Activated CD8-positive, alpha-beta memory T cell treated with anti-CD3 and anti-CD28 coated beads, Interleukin-2, amount 50 U/mL, for 24 hours (primary cell): Measurements from ENCODE around the gene RAF1.

Experiments used
- DNase-seq: peaks from one replicate; pipeline ENCODE4 v3.0.0-alpha.2; 2020; ENCODE audit errors: extremely low read depth

Gene RAF1

DNA sequence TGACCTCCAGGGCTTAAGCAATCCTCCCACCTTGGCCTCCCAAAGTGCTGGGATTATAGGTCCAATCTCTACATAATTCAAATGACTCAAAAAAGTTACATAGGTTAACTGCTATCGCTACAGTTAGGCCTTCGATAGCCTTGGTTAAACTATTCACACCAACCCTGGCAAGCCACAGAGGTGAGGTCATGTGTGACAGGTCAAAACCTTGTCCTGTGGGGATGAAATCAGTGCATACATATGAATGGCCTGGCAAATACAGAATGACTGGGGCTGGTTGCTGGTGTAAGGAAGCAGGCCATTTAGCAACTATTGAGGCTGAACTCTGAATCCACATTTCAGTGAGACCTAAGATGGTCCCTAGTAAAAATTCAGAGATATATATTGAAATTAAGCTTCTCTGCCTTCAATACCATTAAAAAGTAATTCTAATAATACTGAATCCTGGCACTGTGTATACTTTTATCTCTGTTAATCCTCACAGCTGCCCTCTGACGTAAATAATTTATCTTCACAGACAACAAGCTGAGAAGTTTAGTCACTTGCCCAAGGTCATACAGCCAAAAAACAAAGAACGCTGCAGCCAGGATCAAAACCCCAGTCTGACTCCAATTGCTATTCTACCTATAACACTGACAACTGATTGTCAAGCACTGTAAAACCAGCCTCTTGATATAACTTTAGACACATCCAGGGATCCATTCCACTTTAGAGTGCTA is 71.8 kb downstream of the RAF1 start:
- DNase-seq: no peak

- DNase-seq: no peak
These were observed 72.5 kb downstream of the RAF1 start for GRCh38 chr3:12591456-12591855.

- no peak for DNase-seq
These were observed 73.8 kb downstream of the RAF1 start for GRCh38 chr3:12590096-12590495.

- no peak for DNase-seq
These were observed 75.6 kb downstream of the RAF1 start for GRCh38 chr3:12588039-12589009.

- no peak for DNase-seq
These were observed 77.5 kb downstream of the RAF1 start for GRCh38 chr3:12586403-12586802.

- no peak for DNase-seq
These were observed 77.9 kb downstream of the RAF1 start for GRCh38 chr3:12585970-12586369.

DNA sequence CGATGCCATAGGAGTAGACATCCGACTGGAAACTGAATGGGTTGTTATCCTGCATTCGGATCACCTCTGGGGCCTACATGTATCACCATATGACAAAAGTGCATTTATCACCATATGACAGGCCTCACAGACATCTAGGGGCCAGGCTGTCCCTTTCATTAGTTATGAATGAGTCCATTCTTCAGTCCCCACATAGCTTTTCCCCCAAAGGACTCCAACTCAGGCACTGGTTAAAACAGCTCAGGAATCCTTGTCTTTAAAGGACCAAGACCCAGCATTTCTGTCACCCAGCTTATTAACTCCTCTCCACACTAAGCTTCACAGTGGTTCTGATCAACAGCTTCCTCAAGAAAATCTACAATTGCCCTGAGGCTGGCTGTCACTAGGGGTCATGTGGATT is 78.7 kb downstream of the RAF1 start:
- DNase-seq: no peak

DNA sequence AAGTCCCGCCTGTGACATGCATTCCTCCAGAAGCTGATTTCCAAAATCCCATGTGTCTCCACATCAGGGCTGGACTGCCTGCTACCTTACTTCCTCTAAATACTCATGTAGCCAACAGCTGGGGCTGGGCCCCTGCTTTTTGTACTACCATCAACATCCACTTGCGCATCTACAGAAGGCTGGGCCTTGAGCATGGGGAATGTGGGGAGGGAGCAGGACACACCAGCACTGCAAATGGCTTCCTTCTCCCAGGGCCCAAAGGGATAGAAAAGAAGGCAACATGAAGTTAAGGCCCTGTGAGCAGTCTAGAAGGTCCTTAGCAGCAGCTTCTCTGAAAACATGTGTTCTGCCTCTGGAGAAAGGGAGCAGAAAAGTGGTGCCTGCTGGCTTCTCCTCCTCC is 79.8 kb downstream of the RAF1 start:
- DNase-seq: no peak

DNA sequence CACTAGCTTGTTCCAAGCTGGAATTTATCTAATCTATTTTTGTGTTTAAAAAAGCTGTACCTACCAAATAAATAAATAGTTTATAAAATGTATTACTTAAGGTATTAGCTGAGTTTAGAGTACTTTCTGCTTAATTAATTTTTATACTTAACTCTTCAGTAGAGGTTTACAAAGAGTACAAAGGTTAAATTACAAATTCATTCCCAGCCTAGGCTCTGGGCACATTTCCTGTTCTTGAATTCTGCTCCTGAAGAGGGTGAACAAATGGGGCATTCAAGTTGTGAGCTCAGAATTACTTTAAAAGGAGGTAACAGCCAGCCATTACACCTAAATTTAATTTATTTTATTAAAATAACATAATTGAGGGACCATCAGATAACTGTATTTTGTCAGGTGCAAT is 80.6 kb downstream of the RAF1 start:
- DNase-seq: no peak

DNA sequence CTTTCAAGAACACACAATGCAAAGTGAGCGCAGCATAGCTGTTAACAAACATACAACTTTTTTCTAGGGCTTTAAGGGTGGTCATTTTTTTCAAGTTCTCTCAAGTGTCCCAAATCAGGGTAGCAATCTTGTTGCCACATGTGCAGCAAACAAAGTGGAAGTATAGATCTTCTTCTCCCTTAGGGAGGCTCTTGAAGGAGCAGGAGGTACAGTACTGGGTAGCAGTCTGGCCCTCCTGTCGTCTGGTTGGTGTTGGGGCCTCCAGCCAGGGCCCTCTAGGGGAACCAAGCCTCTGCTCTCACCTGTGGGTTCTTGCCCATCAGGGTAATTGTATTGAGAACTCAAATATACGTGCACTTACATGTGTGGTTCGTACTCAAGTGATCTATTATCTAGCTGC is 81.2 kb downstream of the RAF1 start:
- no peak for DNase-seq

DNA sequence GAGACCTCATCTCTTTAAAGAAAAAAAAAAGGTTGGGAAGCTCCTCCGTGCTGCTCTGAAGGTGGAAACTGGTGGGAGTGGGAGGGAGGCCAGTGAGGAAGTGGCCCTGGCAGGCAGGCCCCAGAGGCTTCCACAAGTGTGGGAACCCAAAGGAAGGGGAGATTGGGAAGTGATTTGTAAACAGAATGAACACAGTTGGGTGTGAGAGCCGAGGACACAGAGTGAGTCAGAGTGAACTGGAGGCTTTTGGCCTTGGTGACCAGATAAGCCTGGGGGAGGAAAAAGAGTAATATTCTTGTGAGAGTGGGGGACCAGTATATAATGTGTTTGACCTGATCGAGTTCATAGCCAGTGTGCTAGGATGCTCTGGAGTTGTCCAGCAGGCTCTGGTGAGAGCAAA is 84.0 kb downstream of the RAF1 start:
- DNase-seq: no peak

DNA sequence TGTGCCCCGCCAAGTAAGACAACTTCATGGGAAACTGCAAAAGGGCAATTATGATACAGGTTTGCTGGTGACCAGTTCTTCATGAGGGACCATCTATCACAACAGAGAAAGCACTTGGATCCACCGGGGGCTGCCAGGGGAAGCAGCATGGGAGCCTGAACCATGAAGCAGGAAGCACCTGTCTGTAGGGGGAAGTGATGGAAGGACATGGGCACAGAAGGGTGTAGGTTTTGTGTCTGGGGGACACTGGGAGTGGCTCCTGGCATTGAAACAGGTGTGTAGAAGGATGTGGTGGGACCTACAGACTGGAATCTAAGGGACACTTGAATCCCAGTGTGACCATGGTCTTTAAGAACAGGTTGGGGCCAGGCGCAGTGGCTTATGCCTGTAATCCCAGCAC is 84.5 kb downstream of the RAF1 start:
- no peak for DNase-seq

- DNase-seq: no peak
These were observed 85.2 kb downstream of the RAF1 start for GRCh38 chr3:12578742-12579141.

GRCh38 chr3:12577379-12577778 is 86.5 kb downstream of the RAF1 start:
- no peak for DNase-seq

DNA sequence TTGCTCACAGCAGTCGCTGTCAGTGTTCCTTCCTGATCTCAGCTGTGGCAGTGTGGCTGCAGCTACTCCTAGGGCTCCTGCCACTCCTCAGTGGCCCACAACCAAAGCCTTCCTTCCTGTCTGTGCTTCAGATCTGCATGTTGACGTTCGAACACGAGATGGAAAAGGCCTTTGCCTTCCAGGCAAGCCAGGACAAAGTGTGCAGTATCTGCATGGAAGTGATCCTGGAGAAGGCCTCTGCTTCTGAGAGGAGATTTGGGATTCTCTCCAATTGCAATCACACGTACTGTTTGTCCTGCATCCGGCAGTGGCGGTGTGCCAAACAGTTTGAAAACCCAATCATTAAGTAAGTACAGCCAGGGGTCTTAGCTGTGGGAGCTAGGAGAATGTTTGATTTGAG is 89.3 kb downstream of the RAF1 start:
- DNase-seq: no peak

DNA sequence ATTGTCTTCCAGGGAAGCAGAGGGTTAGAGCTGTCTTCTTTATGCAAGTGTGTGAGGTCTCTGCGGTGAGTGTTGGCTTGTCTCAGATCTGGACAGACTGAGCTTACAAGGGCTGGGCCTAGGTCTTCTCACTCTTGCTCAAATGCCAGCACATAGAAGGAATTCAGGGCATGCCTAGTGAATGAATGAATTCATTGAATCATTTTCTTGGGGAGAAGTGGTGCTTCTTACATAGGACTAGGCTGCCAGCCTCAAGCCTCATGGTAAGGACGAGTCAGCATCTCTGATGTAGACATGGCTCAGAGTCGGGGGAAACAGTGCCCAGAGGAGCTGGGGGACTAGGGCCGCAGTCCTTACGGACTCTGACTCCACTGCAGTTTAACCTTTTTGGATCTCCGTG is 89.8 kb downstream of the RAF1 start:
- DNase-seq: no peak

- no peak for DNase-seq
These were observed 91.9 kb downstream of the RAF1 start for GRCh38 chr3:12571986-12572385.

GRCh38 chr3:12569836-12570235 is 94.1 kb downstream of the RAF1 start:
- DNase-seq: no peak

DNA sequence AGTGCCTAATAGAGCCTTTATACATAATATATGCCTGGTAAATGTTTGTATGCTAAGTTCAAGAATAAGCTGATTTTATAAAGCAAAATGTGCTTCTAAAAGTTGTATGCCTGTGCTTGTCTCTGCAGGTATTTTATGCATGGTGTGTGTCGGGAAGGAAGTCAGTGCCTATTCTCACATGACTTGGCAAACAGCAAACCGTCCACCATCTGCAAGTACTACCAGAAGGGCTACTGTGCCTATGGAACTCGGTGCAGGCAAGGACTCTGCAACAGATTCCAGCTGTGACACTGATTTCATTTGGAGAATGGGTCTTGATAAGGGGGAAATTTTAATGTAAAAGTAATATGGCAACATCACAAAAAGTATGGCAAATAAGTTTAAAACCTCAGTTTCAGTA is 95.2 kb downstream of the RAF1 start:
- no peak for DNase-seq

GRCh38 chr3:12566976-12567375 is 96.9 kb downstream of the RAF1 start:
- no peak for DNase-seq

DNA sequence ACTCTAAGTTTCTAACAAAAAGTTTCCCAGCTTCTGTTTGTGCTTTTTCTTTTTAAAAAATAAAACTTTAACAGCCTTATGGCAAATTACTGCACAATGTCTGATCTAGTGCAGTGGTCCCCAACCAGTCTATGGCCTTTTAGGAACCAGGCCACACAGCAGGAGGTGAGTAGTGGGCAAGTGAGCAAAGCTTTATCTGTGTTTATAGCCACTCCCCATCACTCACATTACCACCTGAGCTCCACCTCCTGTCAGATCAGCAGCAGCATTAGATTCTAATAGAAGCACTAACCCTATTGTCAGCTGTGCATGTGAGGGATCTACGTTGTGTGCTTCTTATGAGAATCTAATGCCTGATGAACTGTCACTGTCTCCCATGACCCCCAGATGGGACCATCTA is 101.5 kb downstream of the RAF1 start:
- DNase-seq: no peak

DNA sequence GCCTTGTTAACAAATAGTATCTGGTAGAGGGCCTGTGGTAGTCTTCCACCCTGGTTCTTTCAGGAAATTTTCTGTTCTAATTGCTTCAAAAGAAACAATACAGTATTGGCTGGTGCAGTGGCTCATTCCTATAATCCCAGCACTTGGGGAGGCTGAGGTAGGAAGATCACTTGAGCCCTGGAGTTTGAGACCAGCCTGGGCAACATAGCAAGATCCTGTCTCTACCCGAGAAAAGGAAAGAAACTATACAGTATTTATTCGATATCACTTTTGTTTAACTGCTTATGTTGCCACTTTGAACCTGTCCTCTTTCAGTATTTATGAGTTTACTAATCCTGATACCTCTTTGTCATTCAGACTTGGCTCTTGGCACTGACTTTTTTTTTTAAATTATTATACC is 102.5 kb downstream of the RAF1 start:
- DNase-seq: no peak

GRCh38 chr3:12560505-12561190 is 103.3 kb downstream of the RAF1 start:
- DNase-seq: no peak
